Sciatic nerve (tissue), 2 donors: ENCODE data around the gene COL13A1. TPM values are rescaled to one million over a fixed set of nuclear protein-coding genes. Genes with fewer than 3 reads are reported as not detected.

ENCODE experiments used
- ATAC-seq: fragments of 200-7000 bp; cut with Tn5 transposase; one replicate; pipeline ENCODE4 v1.9.1; 2020; ENCODE audit warnings: mild to moderate bottlenecking, moderate library complexity
- DNase-seq: peaks from one replicate; pipeline ENCODE4 v3.0.0-alpha.2; 2020; ENCODE audit warnings: low spot score
- intact Hi-C: fragments of 100-400 bp; cut with DNase I; formaldehyde crosslinking; loops from one replicate; pipeline ENCODE4 v1.14.2; 2022
- total RNA-seq: library from RNA; stranded (reverse); fragmentation: NEBNext Ultra II Directional; extraction: Animal tissue kit (Norgen Biotek cat#: 25700); gene quantifications from one replicate; pipeline ENCODE4 v1.2.1, GENCODE V29; 2021
- donor health status: DM: no; HTN: no; CAD: no.
- donor health status: DM: no; HTN: no; CAD: no.

Gene COL13A1
- total RNA-seq, 1 donor from 2014 or later = 1.0 TPM

DNA sequence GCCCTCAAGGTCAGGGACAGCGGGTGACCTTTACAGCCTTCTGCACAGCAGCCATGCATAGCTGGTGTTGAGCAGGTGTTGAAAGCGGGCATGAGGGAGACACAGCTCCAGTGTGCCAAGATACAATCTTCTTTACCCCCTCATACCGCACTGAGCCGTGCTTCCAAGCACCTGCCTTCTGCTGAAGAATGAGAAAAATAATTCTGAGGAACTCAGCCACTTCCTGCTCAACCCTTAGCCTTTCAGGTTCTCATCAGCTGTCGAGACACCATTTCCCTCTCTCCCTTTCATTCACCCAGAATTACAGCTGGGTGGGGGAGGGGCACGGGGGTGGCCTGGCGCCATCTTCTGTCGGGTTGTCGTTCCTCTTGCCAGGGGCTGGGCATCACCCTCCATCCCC is 58.6 kb downstream of the COL13A1 start:
- no peak for DNase-seq
- intact Hi-C loops = no loop called here
- no peak for ATAC-seq

GRCh38 chr10:69861251-69862240 is 59.8 kb downstream of the COL13A1 start:
- ATAC-seq (peak; percentile 71), DNase-seq (no peak)
- intact Hi-C loops = no loop called here

DNA sequence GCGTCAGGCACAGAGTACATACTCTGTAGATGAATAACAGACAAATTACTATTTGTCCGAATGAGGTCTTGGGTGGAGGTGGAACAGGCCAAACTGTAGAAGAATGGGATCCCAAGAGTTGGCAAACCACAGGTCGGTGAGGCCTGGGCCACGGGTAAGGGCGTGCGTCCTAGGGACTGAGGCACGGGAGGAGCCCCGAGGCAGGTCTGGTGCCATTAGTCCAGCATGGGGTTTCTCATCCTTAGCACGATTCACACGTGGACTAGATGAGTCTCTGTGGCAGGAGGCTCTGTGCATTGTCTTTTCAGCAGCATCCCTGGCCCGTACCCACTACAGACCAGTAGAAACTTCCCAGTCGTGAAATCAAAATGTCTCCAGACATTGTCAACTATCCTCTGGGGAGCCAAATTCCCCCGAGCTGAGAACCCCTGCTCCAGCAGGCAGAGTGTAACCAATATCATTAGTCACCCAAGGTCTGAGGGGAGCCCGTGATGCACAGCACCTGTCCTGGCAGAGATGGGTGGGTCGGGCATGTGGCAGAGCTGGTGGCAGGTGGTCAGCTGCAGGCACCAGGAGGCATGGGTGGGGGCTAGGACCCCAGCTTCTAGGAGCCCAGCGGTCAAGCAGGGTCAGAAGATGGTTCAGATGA is 61.3 kb downstream of the COL13A1 start:
- ATAC-seq (no peak), DNase-seq (no peak)
- intact Hi-C loops = no loop called here

- intact Hi-C loops = no loop called here
Observed at GRCh38 chr10:69863580-69863979, 61.9 kb downstream of the COL13A1 start.

GRCh38 chr10:69864321-69864720 is 62.6 kb downstream of the COL13A1 start:
- intact Hi-C loops = no loop called here
- no peak for DNase-seq
- ATAC-seq = no peak

More at GRCh38 chr10:69863580-69863979, 61.9 kb downstream of the COL13A1 start:
- no peak for ATAC-seq
- no peak for DNase-seq

- intact Hi-C loops = no loop called here
- ATAC-seq = no peak
- no peak for DNase-seq
Observed at GRCh38 chr10:69865450-69865849, 63.7 kb downstream of the COL13A1 start.

DNA sequence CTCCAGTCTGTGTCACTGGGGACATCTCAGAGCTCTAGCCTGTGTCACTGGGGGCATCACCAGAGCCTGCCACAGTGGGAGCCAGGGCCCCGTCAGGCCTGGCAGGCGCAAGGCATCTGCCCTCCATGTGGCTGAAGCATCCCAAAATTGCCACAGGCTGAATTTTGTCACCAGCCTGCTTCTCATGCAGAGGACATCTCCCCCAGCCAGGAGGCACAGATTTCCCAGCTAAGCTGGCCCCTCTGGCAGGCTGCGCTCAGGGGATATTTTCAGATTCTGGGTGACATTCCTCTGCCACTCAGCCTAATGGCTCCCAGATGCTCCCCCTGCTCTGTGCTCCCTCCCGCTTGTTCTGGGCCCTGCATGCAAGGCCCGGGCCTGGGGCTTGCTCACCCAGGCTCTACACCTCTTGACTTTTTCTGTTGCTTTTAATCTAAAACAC is 64.6 kb downstream of the COL13A1 start:
- peak; percentile 49 for ATAC-seq
- intact Hi-C loops = no loop called here
- no peak for DNase-seq

DNA sequence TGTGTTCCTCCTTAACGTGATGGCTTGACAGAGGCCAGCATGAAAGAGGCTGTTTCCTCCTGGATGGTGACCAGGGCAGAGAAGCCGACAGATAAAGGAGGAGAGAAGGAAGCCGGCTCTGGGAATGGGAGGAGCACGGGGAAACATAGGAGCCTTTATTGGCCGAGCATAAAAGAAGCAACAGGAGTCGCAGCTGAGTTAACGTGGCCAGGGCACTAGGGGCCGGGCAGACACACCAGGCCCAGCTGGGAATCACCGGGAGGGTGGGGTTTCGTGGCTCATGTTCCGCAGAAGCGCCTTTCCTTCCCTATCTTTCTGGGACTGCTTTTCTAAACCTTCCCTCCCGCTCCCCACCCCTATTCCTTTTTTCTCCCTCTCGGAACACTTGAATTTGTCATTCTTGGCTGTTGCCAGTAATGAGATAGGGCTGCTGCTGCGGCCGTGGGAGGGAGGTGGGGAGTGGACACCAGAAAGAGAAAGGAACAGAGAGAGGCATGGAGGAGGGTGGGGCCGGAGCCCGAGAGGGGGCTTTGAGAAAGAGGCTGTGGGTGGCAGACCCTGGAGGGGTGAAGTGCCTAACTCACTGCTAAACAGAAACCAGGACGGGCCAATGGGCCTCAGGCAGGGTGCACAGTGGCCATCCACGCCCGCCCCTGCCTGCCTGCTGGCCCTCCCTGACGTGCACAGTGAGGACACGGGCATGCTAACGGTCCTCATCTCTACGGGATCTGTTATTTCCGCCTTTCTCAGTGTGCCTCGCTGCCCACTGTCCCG is 65.2 kb downstream of the COL13A1 start:
- peak; percentile 86 for ATAC-seq
- intact Hi-C loops = no loop called here
- no peak for DNase-seq

GRCh38 chr10:69867699-69868558 is 66.2 kb downstream of the COL13A1 start:
- ATAC-seq (no peak), DNase-seq (no peak)
- intact Hi-C loops = no loop called here

DNA sequence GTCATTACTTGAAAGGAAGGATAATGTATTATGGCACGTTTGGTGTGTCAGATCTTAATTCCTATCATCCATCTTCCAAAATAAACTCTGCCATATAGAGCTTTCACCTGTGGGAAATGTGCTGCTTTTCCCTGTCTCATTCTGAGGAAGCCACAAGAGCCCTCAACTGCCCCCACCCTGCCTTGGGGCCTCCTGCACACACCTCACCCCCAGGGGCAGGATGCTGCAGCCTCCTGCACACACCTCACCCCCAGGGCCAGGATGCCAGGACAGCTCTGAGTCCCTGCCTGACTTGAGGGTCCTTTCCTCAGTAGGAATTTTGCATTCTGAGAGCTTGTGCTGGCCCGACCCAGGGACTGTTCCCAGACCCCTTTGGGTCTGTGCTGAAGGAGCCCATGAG is 67.1 kb downstream of the COL13A1 start:
- intact Hi-C loops = no loop called here
- DNase-seq (no peak), ATAC-seq (no peak)

GRCh38 chr10:69869291-69869961 is 67.7 kb downstream of the COL13A1 start:
- ATAC-seq = no peak
- intact Hi-C loops = no loop called here

GRCh38 chr10:69870591-69870990 is 68.9 kb downstream of the COL13A1 start:
- ATAC-seq (no peak), DNase-seq (no peak)
- intact Hi-C loops = no loop called here

More at GRCh38 chr10:69869291-69869961, 67.7 kb downstream of the COL13A1 start:
- DNase-seq = no peak

GRCh38 chr10:69871074-69871473 is 69.4 kb downstream of the COL13A1 start:
- intact Hi-C loops = no loop called here
- ATAC-seq (no peak), DNase-seq (no peak)

DNA sequence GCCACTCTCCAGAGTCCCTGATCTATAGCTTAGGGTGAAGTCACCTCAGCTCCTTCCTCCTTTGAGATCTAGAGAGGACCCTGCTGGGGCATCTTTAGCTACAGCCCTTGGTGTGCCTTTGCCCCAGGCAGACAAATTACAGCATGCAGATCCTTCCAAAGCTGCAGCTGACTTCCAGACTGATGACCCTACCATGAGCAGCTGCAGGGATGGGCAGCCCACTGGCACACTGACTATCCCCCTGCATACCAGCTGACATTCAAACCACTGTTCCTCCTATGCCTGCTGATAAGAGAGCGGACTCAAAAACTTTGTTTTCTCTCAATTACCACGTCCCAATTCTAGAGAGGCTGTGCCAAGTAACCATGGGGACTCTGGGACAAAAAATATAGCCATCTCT is 70.6 kb downstream of the COL13A1 start:
- ATAC-seq = no peak
- intact Hi-C loops = no loop called here

GRCh38 chr10:69873135-69873639 is 71.5 kb downstream of the COL13A1 start:
- DNase-seq = no peak
- intact Hi-C loops = no loop called here
- no peak for ATAC-seq

More for the DNA sequence above, 70.6 kb downstream of the COL13A1 start:
- DNase-seq = no peak

DNA sequence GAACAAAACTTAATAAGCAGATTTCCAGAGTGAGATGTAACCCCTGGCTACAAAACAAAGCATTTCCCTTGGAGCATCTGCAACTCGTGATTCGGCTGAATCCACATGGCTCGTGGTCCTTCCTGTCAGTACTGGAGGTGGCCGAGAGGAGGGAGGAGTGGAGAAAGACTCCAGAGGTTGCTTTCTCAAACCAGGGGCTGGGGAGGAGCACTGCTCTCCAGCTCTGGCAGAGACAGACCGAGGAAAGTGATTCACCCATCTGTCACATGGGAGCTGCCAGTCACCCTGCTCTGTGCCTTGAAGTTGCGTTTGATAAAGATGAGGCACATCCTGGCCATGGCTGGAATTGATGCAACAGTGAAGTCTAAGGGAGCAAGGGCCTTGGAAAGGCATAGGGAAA is 72.7 kb downstream of the COL13A1 start:
- ATAC-seq = no peak
- no peak for DNase-seq
- intact Hi-C loops = no loop called here

DNA sequence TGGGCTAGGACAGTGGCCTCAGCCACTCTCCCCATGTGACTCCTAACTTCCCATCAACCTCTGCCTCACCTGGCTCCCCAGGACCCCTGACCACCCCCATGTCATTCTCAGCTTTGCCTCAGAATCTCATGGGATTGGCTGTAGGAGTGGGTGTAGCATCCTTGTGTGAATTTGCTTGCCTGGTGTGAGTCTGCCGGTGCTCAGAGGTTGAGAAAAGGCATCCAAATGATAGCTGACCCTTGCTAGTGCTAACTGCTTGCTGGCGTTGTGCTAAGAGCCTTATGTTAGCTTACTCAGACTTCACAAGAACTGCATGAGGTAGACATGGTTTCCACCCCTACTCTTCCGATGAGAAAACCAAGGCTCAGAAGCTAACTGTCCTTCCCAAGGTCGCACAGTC is 74.2 kb downstream of the COL13A1 start:
- no peak for ATAC-seq
- intact Hi-C loops = no loop called here

GRCh38 chr10:69876286-69876685 is 74.6 kb downstream of the COL13A1 start:
- intact Hi-C loops = no loop called here
- ATAC-seq (no peak), DNase-seq (no peak)

More for the DNA sequence above, 74.2 kb downstream of the COL13A1 start:
- DNase-seq = no peak
